ENCODE data around the gene THADA.

THADA gene

DNA sequence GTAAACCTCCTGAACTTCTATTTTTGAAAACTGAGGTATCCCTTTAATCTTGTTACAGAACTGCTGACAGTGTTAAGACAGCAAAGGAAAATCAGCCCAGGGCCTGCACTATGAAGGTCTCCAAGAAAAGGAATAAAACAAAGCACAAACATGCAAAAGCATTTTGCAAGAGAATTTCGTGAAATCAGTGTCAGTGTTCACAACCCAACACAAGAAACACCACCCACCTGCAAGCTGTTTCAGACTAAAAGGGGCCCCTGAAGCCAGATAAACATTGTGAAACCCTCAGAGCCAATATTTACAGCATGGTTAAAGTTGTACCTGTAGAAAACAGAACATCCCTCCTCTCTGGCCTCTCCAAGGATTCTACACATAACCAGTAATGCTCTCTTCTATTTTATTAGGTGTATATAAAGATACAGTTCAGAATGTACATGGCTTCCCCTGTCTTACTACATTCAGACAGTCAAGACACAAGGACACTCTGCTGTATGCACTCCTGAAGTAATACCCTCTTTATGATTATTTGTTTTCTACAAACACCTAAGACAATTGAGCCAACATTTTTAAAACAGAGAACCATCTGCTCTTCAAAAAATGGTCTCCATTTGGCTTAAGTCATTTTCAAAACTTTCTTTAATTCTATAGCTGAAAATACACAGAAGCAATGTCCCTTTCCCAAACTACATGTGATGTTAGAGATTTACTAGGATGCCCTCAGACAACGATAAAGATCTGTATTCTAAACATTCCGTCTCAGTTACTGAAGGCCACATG, 219.9 kb downstream of the THADA start:
- no peak for DNase-seq

DNA sequence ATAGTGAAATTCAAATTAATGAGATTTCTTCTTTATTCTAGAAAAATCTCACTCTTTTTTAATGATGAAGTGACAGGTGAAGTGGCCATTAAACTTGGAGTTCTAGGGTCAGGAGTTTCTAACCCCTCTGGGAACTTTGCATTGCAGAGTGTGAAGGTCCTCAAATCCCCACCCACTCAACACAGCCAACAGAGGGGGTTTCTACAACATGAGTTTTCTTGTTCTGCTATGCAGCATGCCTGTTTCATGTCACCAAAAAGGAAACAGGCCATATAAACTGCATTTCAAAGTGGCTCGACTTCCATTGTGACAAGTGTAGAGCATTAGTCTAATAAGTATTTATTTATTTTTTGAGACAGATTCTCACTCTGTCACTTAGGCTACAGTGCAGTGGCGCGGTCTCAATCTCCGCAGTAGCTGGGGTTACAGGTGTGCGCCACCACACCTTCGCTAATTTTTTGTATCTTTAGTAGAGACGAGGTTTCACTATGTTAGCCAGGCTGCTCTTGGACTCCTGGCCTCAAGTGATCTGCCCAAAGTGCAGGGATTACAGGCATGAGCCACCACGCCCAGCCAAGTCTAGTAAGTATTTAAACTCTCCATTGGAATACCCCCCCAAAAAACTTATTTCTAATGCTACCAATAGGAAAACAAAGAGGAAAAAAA, 223.3 kb downstream of the THADA start:
- no peak for DNase-seq

DNA sequence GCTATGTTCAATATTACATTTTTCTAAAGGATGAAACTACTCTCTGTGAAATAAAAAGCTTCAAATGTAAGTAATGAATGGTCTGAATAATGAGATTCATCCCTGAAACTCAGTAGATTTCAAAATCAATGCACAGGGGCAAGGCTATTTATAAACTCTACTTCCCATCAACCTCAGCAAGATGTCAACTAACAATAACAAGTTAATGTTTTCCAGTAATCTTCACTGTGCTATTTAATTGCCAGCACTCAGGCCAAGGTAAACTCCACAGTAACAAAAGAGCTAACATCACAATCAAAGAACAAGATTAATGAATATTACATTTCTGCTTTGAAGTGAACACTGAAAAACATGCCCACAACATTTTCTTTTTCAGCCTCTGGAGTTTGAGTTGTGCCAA, 225.1 kb downstream of the THADA start:
- no peak for DNase-seq

DNA sequence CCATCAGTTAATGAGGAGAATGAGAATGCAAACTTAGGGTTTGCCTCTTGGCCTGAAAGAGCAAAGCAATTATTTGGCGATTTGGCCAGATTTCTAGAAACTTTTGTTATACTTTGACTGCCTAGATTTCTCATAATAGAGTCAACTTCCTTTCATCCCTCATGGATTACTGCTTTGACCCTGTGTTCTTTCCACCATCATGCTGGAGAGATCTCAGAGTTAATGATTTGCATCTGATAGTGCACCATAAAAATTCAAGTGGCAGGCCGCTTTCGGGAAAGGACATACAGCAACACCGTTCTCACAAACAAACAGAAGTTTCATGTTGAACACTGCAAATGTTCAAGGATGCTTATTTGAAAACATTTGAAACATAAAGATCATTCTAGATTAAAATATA, 225.7 kb downstream of the THADA start:
- DNase-seq = no peak

DNA sequence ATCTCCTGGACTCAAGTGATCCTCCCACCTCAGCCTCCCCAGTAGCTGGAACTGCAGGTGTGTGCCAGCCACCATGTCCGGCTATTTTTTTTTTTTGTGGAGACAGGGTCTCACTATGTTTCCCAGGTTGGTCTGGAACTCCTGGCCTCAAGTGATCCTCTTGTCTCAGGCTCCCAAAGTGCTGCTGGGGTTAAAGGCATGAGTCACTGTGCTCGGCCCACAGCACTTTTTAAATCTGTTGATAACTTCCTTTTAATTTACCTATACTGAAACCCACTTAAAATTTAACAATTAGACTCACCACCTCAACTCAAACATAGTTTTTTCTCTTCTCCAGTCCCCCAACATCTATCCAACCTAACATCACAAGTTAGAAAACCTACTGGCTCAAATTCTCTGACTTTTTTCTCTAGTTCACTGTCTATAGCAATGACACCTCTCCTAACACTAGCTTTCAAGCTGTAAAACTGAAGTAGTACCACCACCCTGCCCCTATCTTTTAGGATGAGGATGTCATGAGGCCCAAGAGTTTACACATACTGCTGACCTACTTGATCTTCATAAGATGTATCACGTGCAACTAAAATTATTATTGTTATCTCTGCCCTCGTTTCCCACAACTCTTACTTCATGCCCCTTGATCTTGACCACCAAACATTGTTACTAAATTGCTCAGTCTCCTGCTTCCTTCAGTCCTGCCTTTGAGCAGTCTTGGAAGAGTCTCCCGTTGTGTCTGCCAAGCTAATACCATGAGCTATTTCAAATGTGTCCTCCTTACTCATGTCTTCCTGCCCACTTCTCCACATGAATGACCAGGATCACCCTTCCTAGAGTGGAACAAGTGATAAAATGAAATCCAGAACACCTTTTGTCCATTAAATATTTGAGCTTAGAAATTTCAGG, 227.1 kb downstream of the THADA start:
- DNase-seq = no peak

DNA sequence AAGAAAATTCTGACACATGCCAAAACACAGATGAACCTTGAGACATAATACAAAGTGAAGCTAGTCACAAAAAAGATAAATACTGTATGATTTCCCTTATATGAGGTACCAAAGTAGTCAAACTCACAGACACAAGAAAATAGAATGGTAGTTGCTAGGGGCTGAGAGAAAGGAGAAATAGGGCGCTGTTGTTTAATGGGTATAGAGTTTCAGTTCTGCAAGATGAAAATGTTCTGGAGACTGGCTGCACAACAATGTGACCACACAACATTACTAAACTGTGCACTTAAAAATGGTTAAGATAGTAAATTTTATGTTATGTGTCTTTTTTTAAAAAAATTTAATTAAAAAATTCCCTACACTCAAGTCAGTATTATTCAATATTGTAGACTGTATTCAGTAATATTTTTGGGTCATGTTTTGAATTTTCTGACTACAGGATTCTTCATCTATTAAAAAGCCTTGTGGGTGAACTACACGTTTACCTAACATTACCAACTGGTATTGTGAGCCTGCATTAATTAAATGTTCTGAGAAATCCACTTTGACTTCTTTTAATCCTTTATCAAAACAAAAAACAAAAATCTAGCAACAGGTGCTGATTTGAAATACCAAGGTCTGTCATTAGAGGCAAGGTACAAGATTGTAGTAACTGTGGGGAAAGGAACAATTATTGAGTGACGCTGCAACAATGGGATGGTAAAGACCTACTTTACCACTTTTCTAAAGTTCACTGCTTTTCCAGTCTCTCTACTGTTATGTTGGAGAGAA, 228.6 kb downstream of the THADA start:
- no peak for DNase-seq

DNA sequence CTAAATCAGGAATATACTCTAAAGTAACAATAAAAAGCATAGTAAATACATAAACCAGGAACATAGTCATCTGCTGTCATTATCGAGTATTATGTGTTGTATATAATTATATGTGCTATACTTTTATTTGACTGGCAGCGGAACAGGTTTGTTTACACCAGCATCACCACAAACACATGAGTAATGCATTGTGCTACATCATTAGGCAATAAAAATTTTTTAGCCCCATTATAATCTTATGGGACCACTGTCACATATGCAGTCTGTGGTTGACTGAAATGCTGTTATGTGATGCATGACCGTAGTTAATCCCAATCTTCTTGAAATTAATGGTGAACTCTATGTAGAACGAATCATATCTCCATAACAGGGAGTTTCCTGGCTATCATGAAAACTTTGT, 232.7 kb downstream of the THADA start:
- no peak for DNase-seq

DNA sequence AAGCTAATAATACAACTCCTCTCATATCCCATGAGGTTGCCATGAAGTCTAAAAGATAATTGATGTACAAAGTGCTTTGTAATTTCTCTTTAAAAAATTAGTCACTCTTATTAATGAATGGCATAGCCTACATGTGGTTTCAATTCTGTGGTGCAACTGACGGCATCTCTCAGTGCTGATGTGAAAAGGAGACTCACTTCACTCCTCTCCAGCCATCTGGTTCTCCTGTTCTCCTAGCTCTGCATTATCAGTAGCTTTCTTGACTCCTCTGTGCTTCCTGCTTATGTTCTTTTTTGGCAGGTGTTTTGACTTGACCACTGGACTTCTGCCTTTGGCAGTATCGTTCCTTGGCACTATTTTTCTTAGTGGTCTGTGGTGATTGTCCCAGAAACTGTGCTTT, 234.6 kb downstream of the THADA start:
- no peak for DNase-seq

DNA sequence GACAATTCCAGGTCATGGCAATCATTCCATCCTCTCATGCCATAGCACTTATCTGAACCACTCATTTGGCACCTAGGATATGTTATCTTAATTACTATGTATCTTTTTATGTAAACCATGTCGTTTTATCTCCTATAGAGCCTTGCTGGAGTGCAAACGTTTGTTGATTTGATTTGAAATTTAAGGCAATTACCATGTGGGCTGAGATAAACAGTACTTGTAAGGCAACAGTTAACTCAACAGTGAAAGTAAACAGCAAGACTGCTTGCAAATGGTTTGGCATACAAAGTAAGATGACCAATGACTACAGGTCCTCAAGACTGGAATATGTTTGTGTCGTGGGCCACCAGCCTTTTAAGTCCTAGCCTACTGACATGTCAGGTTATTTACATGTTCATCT, 235.7 kb downstream of the THADA start:
- no peak for DNase-seq

DNA sequence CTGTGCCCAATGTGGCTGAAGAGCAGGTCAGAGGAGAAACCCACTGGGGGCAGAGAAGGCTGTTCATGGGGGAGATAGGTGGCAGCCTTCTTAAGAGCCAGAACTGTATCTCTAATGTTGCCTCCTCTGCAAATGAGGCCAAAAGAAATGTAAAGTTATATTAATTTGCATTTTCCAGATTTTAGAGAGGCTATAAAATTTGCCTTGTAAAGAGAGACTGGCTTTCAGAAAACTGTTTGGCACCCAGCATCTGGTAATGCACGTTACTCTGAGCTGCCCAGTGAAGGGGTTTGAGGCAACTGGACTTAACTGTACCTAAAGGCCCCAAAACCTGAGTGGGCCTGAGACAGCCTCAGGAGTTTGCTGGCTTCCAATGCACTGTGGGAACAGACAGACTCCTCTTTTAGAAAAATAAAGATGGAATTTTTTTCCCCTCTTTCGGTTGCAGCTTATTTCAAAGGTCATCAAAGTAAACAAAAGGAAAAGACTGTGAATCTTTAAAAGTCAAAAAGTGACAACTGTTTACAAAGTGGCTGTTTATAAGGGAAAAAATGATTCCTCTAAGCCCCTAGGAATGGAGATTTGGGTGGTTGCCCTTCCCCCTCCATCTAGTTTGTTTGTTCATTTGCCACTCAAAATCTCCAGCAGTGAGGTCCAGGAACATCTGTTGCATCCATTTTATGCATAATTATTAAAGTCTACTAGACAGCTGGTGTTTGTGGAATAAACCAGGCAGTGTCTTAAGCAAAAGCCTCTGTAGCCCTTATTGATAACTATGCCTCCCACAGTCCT, 237.2 kb downstream of the THADA start:
- no peak for DNase-seq

DNA sequence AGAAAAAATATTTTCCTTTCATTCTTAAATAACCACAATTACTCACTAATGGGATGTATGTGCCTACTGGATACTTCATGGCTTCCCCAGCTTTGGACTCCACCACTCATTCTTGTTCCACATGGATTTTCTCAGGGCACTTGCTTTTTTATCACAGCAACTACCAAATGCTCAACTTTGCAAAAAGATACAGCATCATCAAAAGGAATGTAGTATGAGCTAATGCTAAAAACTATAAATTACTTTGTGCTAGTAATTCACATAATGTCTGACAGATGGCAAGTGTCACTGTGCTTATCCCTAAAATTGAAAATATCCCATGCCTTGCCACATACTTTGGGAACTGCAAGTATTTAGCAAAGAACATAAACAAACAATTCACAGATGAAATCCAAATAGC, 239.1 kb downstream of the THADA start:
- no peak for DNase-seq

DNA sequence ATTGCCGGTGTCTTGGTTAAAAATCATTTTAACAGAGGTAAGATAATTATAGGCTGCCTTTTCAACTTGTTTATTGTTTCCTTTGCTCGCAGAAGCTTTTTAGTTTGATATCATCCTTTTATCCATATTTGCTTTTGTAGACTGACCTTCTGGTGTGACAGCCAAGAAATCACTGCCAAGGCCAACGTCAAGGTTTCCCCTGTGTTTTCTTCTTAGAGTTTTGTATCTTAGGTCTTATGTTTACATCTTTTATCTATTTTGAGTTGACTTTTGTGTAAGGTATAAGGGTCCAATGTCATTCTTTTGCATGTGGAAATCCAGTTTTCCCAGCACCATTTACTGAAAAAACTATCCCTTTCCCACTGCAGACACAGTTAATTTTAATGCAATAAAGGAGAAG, 240.4 kb downstream of the THADA start:
- DNase-seq = no peak

DNA sequence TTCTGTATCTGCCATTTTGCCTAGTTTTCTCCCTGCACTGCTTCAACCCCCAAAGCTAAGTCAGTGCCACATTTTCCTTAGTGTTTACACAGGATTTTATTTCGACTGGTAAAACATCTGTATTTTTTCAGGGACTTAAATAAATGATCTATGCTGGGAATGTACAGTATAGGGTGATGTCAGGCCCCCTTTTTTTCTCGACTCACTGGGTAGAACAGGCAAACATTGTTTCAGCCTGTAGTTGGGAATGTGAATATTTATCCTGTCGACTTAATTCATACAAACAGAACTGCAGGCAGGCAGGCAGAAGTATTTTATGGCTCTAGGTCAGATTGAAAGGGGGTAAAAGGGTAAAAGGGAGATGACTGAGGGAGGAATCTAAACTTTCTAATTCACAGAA, 245.9 kb downstream of the THADA start:
- DNase-seq = no peak

DNA sequence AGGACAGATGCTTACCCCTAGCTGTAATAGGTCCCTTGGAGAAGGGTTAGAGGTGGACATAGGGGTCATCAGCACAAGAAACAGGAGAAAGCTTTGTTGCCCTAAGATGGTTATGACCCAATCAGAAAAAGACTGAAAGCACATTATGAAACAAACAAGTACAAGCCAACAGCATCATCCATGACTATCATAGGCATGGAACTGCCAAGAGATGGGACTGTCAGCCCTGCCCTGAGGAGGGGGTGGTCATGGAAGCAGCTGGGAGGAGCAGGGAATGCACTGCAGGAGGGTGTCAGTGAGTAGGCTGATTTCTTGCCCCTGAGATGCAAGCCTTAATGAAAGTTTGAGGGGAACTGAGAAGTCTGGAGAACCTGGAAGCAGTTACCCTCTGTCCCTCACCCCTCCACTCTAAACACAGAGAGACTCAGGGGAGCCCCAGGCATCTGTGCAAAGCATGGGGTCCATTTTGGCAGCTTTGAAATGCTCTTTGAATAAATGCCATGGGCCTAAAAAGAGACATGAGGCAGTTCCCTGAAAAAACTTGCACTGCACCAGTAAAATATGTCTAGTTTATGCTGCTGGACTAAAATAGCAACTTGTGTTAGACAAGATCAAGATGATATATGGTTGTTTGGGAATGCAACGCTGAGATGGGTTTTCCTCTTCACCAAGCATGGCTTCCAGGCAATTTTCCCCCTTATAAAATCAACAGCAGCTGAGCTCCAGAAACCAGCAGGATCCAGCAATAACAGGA, 246.8 kb downstream of the THADA start:
- DNase-seq = no peak

DNA sequence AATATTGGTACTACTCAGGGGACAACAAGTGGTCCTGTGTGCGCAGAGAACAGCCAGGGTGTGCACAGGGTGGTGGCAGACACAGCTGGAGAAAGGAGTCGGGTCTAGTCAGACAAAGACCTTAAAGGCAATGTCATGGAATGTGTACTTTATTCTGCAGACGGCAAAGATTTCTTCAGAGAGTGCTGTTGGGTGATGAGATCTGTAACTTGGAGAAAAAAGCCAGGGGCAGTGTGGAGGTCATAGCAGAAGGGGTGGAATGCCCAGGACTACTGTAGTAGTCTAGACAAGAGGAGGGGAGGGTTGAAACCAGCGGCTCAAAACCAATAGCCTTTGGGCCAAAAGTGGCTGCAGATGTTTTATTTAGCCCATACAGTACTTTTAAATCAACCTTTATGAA, 248.1 kb downstream of the THADA start:
- DNase-seq = no peak

DNA sequence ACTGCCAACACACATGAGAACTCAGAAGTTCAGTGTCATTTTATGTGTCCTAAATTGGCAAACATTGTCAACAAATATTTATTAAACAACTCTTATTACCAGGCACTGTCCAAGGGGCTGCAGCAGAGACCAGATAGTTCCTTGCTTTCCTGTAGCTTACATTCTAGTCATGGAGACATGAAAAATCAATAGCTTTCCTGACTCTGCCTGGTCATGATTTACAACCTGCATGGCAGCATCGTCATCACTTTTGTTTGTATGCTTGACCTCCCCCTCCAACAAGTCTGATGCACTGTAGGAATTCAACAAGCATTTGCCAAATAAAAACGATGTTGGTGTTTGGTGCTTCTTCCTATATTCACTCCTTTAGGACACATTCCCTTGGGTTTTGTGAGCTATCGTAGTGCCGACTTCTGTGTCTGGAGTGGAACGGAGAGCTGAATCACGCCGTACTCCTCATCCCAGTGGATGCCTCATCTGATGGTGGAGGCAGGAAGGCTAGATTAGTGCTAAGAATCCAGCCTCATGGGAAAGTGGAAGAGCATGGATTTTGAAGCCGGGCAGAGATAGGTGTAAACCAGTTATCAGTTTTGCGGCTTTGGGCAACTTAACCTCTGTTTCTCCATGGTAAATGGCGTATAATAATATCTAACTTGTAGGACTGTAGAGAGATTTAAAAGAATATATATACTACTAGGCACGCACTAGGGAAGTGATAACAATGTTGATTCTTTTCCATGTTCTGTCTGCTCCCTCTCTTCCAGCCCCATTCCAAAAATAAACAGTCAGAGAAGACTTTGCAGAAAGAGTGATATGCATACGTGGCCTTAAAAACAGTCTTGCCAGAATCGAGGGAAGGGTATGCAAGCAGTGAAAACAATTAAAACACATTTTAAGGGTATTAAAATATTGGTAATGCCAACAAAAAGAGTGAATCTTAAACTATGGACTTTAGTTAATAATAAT, 249.0 kb downstream of the THADA start:
- no peak for DNase-seq

DNA sequence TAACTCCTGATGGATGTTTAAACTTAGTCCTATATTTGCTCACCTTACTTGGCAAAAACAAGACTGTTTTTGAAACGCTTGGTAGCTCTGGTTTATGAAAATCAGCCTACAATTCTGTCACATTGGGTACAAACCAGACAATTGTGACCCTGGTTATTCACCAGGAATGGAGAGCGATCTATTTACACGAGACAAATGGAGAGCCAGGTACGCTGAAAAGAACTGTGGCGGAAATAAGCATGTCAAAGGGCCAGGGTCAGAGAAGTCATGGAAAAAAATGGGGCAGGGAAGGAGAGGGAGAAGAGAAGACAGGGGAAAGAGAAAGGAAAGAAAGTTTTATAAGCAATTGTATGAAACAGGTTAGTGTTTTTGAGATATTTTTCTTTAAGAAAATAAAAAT, 250.0 kb downstream of the THADA start:
- DNase-seq = no peak

DNA sequence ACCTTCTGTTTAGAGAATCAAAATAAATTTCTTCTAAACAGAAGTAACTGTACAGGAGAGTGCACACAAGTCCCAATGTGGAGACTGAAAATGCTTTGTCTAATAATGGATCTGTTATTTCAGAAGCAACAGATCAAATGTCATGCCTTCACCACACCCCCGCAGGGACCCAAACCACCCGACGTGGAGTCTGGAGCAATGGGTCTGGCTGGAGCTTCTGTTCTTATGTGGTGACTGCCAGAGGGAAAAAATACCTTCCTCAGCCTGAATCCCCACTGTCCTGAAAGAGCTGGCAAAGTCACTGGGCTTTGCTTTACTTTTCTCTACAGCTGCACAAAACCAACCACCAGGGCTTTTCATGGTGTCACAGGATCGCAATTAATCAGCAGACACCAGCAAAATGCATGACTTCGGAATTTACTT, 250.4 kb downstream of the THADA start:
- DNase-seq = no peak

DNA sequence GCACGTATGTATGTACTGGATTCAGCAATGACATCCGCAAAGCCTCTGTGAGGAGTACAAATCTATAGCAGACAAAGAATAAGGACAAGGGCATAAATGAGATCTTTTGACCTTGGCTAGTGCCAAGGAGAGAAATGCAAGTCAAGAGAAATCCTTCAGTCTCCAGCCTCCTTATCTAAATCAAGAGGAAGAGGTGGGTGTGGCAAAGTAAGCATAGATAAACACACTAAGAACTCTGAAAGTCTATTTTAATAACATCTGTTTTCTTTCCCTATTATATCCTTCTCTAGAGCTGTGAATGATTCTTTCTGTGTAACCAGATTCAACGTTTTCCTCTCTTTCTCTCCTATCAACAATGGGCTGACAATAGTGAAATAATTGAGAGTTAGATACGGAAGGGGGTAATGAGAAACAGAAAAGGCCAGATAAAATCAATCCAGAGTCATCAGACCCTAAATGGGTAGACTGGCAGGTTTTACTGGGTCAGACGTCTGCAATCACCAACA, 250.9 kb downstream of the THADA start:
- DNase-seq = no peak

Measured in activated CD8-positive, alpha-beta memory T cell treated with anti-CD3 and anti-CD28 coated beads, Interleukin-2, amount 50 U/mL, for 4 hours (primary cell).